ENCODE data around the gene WRAP73.

WRAP73 gene

GRCh38 chr1:3608154-3608553, 41.7 kb downstream of the WRAP73 start:
- TF ChIP-seq, protein P1, sequence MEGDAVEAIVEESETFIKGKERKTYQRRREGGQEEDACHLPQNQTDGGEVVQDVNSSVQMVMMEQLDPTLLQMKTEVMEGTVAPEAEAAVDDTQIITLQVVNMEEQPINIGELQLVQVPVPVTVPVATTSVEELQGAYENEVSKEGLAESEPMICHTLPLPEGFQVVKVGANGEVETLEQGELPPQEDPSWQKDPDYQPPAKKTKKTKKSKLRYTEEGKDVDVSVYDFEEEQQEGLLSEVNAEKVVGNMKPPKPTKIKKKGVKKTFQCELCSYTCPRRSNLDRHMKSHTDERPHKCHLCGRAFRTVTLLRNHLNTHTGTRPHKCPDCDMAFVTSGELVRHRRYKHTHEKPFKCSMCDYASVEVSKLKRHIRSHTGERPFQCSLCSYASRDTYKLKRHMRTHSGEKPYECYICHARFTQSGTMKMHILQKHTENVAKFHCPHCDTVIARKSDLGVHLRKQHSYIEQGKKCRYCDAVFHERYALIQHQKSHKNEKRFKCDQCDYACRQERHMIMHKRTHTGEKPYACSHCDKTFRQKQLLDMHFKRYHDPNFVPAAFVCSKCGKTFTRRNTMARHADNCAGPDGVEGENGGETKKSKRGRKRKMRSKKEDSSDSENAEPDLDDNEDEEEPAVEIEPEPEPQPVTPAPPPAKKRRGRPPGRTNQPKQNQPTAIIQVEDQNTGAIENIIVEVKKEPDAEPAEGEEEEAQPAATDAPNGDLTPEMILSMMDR (IDR thresholded peaks at IDR 0.05; ENCODE audit: low read depth, low read length) = no peak
- Histone ChIP-seq H3K4me1 (no peaks in the 10 kb centered on the region), H3K36me3 (no peaks in the 10 kb centered on the region), H3K4me3 (ENCODE audit: low read depth, low read length) (no peak overlapping the region), H3K27me3 (no peaks in the 10 kb centered on the region), H3K9me3 (no peaks in the 10 kb centered on the region)
- DNase-seq = no peak

DNA sequence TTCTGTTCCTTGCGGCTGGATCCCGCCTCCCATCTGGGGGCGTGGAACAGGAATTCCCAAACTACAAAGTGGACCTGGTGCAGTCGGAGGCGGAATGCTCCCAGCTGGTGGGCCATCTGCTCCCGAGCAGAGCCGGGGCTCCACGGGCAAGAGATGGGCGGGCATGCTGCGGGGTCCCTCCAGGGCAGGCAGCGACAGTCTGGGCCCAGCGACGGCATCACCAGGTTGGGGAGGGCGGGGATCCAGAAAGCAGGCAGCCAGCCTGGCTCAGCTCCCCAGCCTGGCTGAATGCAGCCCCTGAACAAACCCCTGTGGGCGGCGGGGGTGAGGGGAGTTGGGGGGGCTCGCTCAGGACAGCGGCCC, 42.2 kb downstream of the WRAP73 start:
- H3K4me1 ChIP-seq = no peaks in the 10 kb centered on the region
- no peak overlapping the region for H3K4me3 ChIP-seq (ENCODE audit: low read depth, low read length)
- H3K36me3 ChIP-seq = no peaks in the 10 kb centered on the region
- TF ChIP-seq, protein P1 (IDR thresholded peaks at IDR 0.05; ENCODE audit: low read depth, low read length) = no peak
- DNase-seq = no peak
- no peaks in the 10 kb centered on the region for H3K9me3 ChIP-seq
- H3K27me3 ChIP-seq = no peaks in the 10 kb centered on the region

DNA sequence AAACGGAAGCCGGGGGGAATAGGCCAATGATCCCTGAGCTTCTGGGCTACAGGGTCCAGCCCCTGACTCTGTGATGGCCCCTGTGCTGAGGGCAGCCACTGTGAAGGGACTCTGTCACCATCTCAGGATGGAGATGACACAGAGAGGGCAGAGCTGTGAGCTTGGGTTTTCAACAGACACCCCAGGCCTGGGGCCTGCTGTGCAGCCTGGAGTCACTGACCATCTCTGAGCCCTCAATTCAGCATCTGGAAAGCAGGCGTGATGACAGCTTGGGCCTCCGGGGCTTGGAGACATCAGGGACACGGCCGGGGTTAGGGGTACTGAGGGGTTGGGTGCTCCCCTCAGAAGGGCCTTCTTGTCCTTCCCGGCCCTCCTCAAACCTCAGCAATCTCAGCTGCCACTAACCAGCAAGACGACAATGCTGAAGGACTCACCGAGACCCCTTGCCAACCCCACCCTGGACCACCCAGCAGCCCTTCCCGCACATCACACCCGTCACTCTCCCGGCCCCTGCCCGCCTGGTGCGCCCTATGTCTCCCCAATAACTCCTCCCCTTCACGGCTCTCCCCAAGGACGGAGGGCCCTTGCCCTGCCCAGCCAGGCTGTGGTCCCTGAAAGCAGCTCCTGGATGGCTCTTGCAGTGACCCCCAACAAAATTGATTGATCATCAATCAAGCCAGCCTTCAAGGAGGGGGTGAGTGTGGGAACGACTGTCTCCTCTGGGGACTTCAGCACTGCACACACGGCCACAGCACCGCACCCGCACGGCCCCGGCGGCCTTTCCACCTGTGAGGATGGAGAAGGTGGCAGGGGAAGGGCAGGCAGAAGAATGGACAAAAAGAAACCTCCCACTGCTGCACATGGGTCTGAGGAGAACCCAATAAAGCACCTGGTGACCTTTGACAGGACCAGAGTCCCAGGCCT, 42.9 kb downstream of the WRAP73 start:
- no peak for DNase-seq
- no peaks in the 10 kb centered on the region for H3K27me3 ChIP-seq
- no peaks in the 10 kb centered on the region for H3K9me3 ChIP-seq
- H3K4me1 ChIP-seq = no peaks in the 10 kb centered on the region
- no peak overlapping the region for H3K4me3 ChIP-seq (ENCODE audit: low read depth, low read length)
- H3K36me3 ChIP-seq = no peaks in the 10 kb centered on the region
- TF ChIP-seq, protein P1 (IDR thresholded peaks at IDR 0.05; ENCODE audit: low read depth, low read length) = no peak

GRCh38 chr1:3604997-3605823, 44.7 kb downstream of the WRAP73 start:
- TF ChIP-seq, protein P1 (IDR thresholded peaks at IDR 0.05; ENCODE audit: low read depth, low read length) = no peak
- no peaks in the 10 kb centered on the region for H3K27me3 ChIP-seq
- no peaks in the 10 kb centered on the region for H3K36me3 ChIP-seq
- H3K4me1 ChIP-seq = no peaks in the 10 kb centered on the region
- H3K4me3 ChIP-seq (ENCODE audit: low read depth, low read length) = no peak overlapping the region
- DNase-seq = no peak
- no peaks in the 10 kb centered on the region for H3K9me3 ChIP-seq

GRCh38 chr1:3604468-3604974, 45.4 kb downstream of the WRAP73 start:
- Histone ChIP-seq H3K9me3 (no peaks in the 10 kb centered on the region), H3K4me1 (no peaks in the 10 kb centered on the region), H3K4me3 (ENCODE audit: low read depth, low read length) (no peak overlapping the region), H3K27me3 (no peaks in the 10 kb centered on the region), H3K36me3 (no peaks in the 10 kb centered on the region)
- DNase-seq = no peak
- TF ChIP-seq, protein P1 (IDR thresholded peaks at IDR 0.05; ENCODE audit: low read depth, low read length) = no peak

Measured in BE2C (cell line).